DND-41 (cell line): Measurements from ENCODE around the gene FAM53B.

ENCODE experiments used
- ATAC-seq: fragments of 200-7000 bp; cut with Tn5 transposase; 3 replicates; pipeline ENCODE4 v1.9.1; 2021; ENCODE audit warnings: low read depth; ENCODE audit not compliant: insufficient read depth
- DNase-seq: peaks from one replicate; pipeline ENCODE4 v3.0.0-alpha.2; 2020
- H2AFZ ChIP-seq: 2 replicates; pipeline ENCODE4 v1.6.0; 2012; ENCODE audit warnings: low read depth, low read length
- H3K27ac ChIP-seq: 2 replicates; pipeline ENCODE4 v1.5.1; 2012; ENCODE audit warnings: low read length, inconsistent platforms
- H3K27me3 ChIP-seq: fragments of 200-600 bp; sonication (generic); 2 replicates; pipeline ENCODE4 v1.6.0; 2012; ENCODE audit warnings: low read length, mild to moderate bottlenecking, inconsistent platforms; ENCODE audit not compliant: insufficient read depth, poor library complexity
- H3K36me3 ChIP-seq: 2 replicates; pipeline ENCODE4 v1.5.1; 2012; ENCODE audit warnings: low read length, inconsistent platforms; ENCODE audit not compliant: insufficient read depth
- H3K4me1 ChIP-seq: 2 replicates; pipeline ENCODE4 v1.5.1; 2012; ENCODE audit warnings: mild to moderate bottlenecking, low read length; ENCODE audit not compliant: insufficient read depth
- H3K4me2 ChIP-seq: 2 replicates; pipeline ENCODE4 v1.6.0; 2012; ENCODE audit warnings: mild to moderate bottlenecking, moderate library complexity, low read length, inconsistent platforms; ENCODE audit not compliant: insufficient read depth
- H3K4me3 ChIP-seq, 2 experiments: fragments of 200-600 bp in 1 of 2; shearing (Covaris generic) in 1 of 2; 2 replicates each; pipeline ENCODE4 v1.5.1; 2012 to 2016; ENCODE audit warnings: inconsistent platforms in 2 of 2, low read length in 2 of 2, mild to moderate bottlenecking in 2 of 2, low read depth in 1 of 2, moderate library complexity in 1 of 2
- H3K79me2 ChIP-seq: 2 replicates; pipeline ENCODE4 v1.6.0; 2012; ENCODE audit warnings: low read length, inconsistent platforms; ENCODE audit not compliant: insufficient read depth
- H3K9ac ChIP-seq: 2 replicates; pipeline ENCODE4 v1.6.0; 2012; ENCODE audit warnings: low read depth, mild to moderate bottlenecking, inconsistent platforms, low read length, moderate library complexity
- H3K9me3 ChIP-seq: 2 replicates; pipeline ENCODE4 v1.5.1; 2012; ENCODE audit warnings: low read length, moderate library complexity, mild to moderate bottlenecking, inconsistent platforms; ENCODE audit not compliant: insufficient read depth, severe bottlenecking
- H4K20me1 ChIP-seq: 2 replicates; pipeline ENCODE4 v1.6.0; 2012; ENCODE audit warnings: low read length; ENCODE audit not compliant: insufficient read depth
- CTCF ChIP-seq: IDR thresholded peaks from 2 replicates; pipeline ENCODE4 v1.5.1; 2012; ENCODE audit warnings: borderline replicate concordance, low read length, moderate library complexity, mild to moderate bottlenecking; ENCODE audit not compliant: poor library complexity, severe bottlenecking; ENCODE audit errors: extremely low read depth
- EZH2 ChIP-seq: IDR thresholded peaks from 3 replicates; pipeline ENCODE4 v1.6.1; 2012; ENCODE audit warnings: borderline replicate concordance, low read depth, mild to moderate bottlenecking, moderate library complexity, low read length, inconsistent platforms; ENCODE audit not compliant: severe bottlenecking

The FAM53B gene

GRCh38 chr10:124644771-124645415, 99.3 kb downstream of the FAM53B start:
- no peak overlapping the region for H3K4me3 ChIP-seq
- no peaks in the 10 kb centered on the region for H3K27me3 ChIP-seq
- H3K4me2 ChIP-seq = no peak overlapping the region
- peaks cover 73% of the 10 kb centered on the region for H3K36me3 ChIP-seq
- peak overlapping the region; percentile 99 for H3K27ac ChIP-seq
- no peak overlapping the region for H2AFZ ChIP-seq
- no peaks in the 10 kb centered on the region for H3K9me3 ChIP-seq
- H3K4me1 ChIP-seq = peaks cover 99% of the 10 kb centered on the region
- ATAC-seq (no peak), DNase-seq (no peak)
- peaks cover 95% of the 10 kb centered on the region for H3K79me2 ChIP-seq
- H3K9ac ChIP-seq = peak overlapping the region; percentile 7; the same call in 1 of the 2 replicates
- H4K20me1 ChIP-seq = peaks cover 9% of the 10 kb centered on the region
- TF ChIP-seq EZH2 (no peak), CTCF (peak; percentile 7)

- H3K9ac ChIP-seq = peak overlapping the region; percentile 7; the same call in 1 of the 2 replicates
These were observed 99.9 kb downstream of the FAM53B start for GRCh38 chr10:124644236-124644635.

GRCh38 chr10:124643330-124644009, 100.7 kb downstream of the FAM53B start:
- H4K20me1 ChIP-seq = peaks cover 9% of the 10 kb centered on the region
- no peaks in the 10 kb centered on the region for H3K9me3 ChIP-seq
- no peak overlapping the region for H2AFZ ChIP-seq
- H3K36me3 ChIP-seq = peaks cover 87% of the 10 kb centered on the region
- no peak overlapping the region for H3K9ac ChIP-seq
- ATAC-seq (no peak), DNase-seq (no peak)
- H3K4me1 ChIP-seq = peaks cover 98% of the 10 kb centered on the region
- H3K4me2 ChIP-seq = no peak overlapping the region
- H3K27ac ChIP-seq = peak overlapping the region; percentile 99; the same call in 1 of the 2 replicates
- no peaks in the 10 kb centered on the region for H3K27me3 ChIP-seq
- H3K4me3 ChIP-seq = no peak overlapping the region
- H3K79me2 ChIP-seq = peaks cover 100% of the 10 kb centered on the region
- TF ChIP-seq EZH2 = no peak
- TF ChIP-seq CTCF = no peak

More at GRCh38 chr10:124644236-124644635, 99.9 kb downstream of the FAM53B start:
- Histone ChIP-seq H3K4me3 (no peak overlapping the region), H4K20me1 (peaks cover 9% of the 10 kb centered on the region), H2AFZ (no peak overlapping the region), H3K36me3 (peaks cover 79% of the 10 kb centered on the region), H3K79me2 (peaks cover 95% of the 10 kb centered on the region), H3K27ac (peak overlapping the region; percentile 99), H3K4me1 (peaks cover 98% of the 10 kb centered on the region), H3K9me3 (no peaks in the 10 kb centered on the region), H3K27me3 (no peaks in the 10 kb centered on the region), H3K4me2 (no peak overlapping the region)
- DNase-seq = no peak
- no peak for ATAC-seq
- TF ChIP-seq EZH2 (no peak), CTCF (no peak)
